ENCODE results near the gene SND1. TPM values are rescaled to one million over a fixed set of nuclear protein-coding genes. Genes with fewer than 3 reads are reported as not detected.

The SND1 gene
- total RNA-seq, 1 experiment from 2014 or later, result 139 TPM

DNA sequence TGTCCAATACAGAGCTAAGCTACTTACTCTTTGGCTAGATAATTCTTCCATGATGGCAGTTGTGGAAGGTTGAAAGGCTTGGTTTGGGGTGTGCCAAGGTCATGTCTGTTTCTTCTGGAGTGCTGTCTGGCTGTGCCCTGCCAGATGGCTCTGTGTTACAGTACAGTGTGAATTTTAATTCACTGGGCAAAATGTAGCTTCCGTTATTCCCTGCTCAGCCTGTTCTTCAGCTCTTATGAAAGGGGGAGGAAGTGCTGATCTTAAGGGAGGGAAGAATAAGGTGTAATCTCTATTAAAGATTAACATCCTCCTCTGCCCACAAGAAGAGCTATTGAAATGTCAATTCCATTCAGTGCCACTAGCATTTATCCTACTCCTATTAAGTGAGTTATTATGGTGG, 52.2 kb downstream of the SND1 start:
- POLR2A ChIA-PET (ENCODE audit: unreplicated experiment), result no interaction called here

DNA sequence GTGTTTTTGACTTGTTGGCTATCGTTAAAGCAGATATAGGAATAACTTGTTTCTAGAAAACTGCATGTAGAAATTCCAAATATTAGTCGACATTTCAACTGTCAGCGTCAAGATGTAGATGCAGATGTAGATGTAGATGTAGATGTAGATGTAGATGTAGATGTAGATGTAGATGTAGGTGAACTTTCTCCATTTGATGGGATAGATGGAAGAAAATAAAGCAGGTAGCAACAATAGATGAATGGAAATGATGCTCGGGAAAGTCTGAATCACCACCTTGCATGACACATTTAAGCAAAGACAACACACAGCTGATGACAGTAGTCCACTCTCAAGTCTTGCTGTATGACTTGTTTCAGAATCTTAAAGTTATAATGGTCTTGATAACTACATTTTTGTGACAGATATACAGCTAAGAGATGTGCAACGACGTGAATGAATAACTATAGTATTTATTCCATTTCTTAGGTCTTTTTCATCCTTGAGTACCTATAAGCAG, 53.5 kb downstream of the SND1 start:
- ChIA-PET POLR2A (ENCODE audit: unreplicated experiment) (no interaction called here), CTCF (no interaction called here)
- TF ChIP-seq EZH2 (IDR thresholded peaks at IDR 0.05; ENCODE audit: low read length, unreplicated experiment), result no peak
- TF ChIP-seq, protein P1, sequence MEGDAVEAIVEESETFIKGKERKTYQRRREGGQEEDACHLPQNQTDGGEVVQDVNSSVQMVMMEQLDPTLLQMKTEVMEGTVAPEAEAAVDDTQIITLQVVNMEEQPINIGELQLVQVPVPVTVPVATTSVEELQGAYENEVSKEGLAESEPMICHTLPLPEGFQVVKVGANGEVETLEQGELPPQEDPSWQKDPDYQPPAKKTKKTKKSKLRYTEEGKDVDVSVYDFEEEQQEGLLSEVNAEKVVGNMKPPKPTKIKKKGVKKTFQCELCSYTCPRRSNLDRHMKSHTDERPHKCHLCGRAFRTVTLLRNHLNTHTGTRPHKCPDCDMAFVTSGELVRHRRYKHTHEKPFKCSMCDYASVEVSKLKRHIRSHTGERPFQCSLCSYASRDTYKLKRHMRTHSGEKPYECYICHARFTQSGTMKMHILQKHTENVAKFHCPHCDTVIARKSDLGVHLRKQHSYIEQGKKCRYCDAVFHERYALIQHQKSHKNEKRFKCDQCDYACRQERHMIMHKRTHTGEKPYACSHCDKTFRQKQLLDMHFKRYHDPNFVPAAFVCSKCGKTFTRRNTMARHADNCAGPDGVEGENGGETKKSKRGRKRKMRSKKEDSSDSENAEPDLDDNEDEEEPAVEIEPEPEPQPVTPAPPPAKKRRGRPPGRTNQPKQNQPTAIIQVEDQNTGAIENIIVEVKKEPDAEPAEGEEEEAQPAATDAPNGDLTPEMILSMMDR (conservative IDR thresholded peaks at IDR 0.05; ENCODE audit: low read depth, low read length), result no peak
- TF ChIP-seq EZH2phosphoT487 (IDR thresholded peaks at IDR 0.05; ENCODE audit: borderline replicate concordance, low read length), result no peak
- Histone ChIP-seq H3K27me3 (ENCODE audit: low read length) (no peaks in the 10 kb centered on the region), H3K9ac (ENCODE audit: low read length) (no peak overlapping the region), H3K36me3 (ENCODE audit: low read depth, low read length) (peaks cover 77% of the 10 kb centered on the region), H3K9me2 (replicated peaks; ENCODE audit: low read length) (no peaks in the 10 kb centered on the region), H3K79me2 (ENCODE audit: low read length) (0 out of 2 replicates have a peak, but pooled peaks cover 6% of the 10 kb centered on the region), H3K9me3 (ENCODE audit: low read length) (no peaks in the 10 kb centered on the region), H3F3A (ENCODE audit: low read length, unreplicated experiment) (peaks cover 4% of the 10 kb centered on the region), H2AFZ (ENCODE audit: low read length) (no peak overlapping the region), H3K4me1 (ENCODE audit: insufficient read depth, low read length) (peaks cover 15% of the 10 kb centered on the region), H3K4me2 (ENCODE audit: low read length) (no peak overlapping the region), H3K27ac (ENCODE audit: low read length) (no peak overlapping the region), H4K20me1 (ENCODE audit: low read length) (0 out of 2 replicates have a peak, but pooled peaks cover 7% of the 10 kb centered on the region), H3K4me3 (ENCODE audit: low read length) (no peak overlapping the region)
- ATAC-seq (peak; percentile 31; the same call in 1 of the 2 replicates), DNase-seq (peak; percentile 28)
- intact Hi-C loops (cut with micrococcal nuclease), result loop anchor here (10.0 kb wide), 2 partner anchors 51 to 499 kb away; partner anchors contain the start of gene SND1
- BruUV-seq (replicated peaks), result no TSS peak

More for the DNA sequence above, 52.2 kb downstream of the SND1 start:
- Histone ChIP-seq H3K27ac (ENCODE audit: low read length) (no peak overlapping the region), H3K4me3 (ENCODE audit: low read length) (no peak overlapping the region), H3K4me2 (ENCODE audit: low read length) (no peak overlapping the region), H3K9me3 (ENCODE audit: low read length) (no peaks in the 10 kb centered on the region), H3K9ac (ENCODE audit: low read length) (no peak overlapping the region), H3K9me2 (replicated peaks; ENCODE audit: low read length) (no peaks in the 10 kb centered on the region), H3K4me1 (ENCODE audit: insufficient read depth, low read length) (peaks cover 15% of the 10 kb centered on the region), H2AFZ (ENCODE audit: low read length) (no peak overlapping the region), H3F3A (ENCODE audit: low read length, unreplicated experiment) (peaks cover 4% of the 10 kb centered on the region), H3K79me2 (ENCODE audit: low read length) (peaks cover 13% of the 10 kb centered on the region; the same call in 1 of the 2 replicates), H3K27me3 (ENCODE audit: low read length) (no peaks in the 10 kb centered on the region), H4K20me1 (ENCODE audit: low read length) (0 out of 2 replicates have a peak, but pooled peaks cover 7% of the 10 kb centered on the region), H3K36me3 (ENCODE audit: low read depth, low read length) (peaks cover 77% of the 10 kb centered on the region)
- CTCF ChIA-PET, result no interaction called here
- no peak for DNase-seq
- TF ChIP-seq EZH2phosphoT487 (IDR thresholded peaks at IDR 0.05; ENCODE audit: borderline replicate concordance, low read length) (no peak), EZH2 (IDR thresholded peaks at IDR 0.05; ENCODE audit: low read length, unreplicated experiment) (no peak)
- TF ChIP-seq, protein P1 (conservative IDR thresholded peaks at IDR 0.05; ENCODE audit: low read depth, low read length), result no peak
- intact Hi-C loops (cut with micrococcal nuclease), result loop anchor here (10.0 kb wide), 2 partner anchors 49 to 501 kb away; partner anchors contain the start of gene SND1
- no peak for ATAC-seq
- BruUV-seq (replicated peaks), result no TSS peak

DNA sequence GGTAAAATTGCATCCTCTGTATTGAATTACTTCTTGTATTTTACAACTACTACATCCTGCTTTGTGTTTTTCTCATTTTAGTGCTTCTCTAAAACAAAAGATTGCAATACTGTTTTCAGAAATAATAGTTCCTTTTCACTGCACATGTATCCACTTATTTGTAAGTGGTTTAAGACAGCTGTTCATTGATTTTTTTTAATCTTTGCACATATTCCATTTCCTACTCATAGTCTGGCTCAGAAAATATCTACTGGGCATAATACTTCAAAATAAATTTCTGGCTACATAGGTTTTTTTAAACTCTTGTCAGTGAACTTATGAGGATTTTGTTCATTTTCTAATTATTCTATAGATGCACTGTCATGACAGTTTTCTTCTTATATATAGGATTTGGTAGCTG, 54.8 kb downstream of the SND1 start:
- no TSS peak for BruUV-seq (replicated peaks)
- intact Hi-C loops (cut with micrococcal nuclease), result loop anchor here (10.0 kb wide), 2 partner anchors 52 to 498 kb away; partner anchors contain the start of gene SND1
- ChIA-PET POLR2A (ENCODE audit: unreplicated experiment) (no interaction called here), CTCF (interaction anchor here (1.4 kb wide), 1 partner anchor 40 kb away, joined by 10 read pairs; no protein-coding TSS in a partner anchor)
- H3K4me1 ChIP-seq (ENCODE audit: insufficient read depth, low read length), result peaks cover 15% of the 10 kb centered on the region
- no peak overlapping the region for H3K9ac ChIP-seq (ENCODE audit: low read length)
- H3K4me2 ChIP-seq (ENCODE audit: low read length), result no peak overlapping the region
- no peaks in the 10 kb centered on the region for H3K9me3 ChIP-seq (ENCODE audit: low read length)
- peaks cover 75% of the 10 kb centered on the region for H3K36me3 ChIP-seq (ENCODE audit: low read depth, low read length)
- no peaks in the 10 kb centered on the region for H3K9me2 ChIP-seq (replicated peaks; ENCODE audit: low read length)
- H3F3A ChIP-seq (ENCODE audit: low read length, unreplicated experiment), result peaks cover 4% of the 10 kb centered on the region
- no peak for TF ChIP-seq EZH2phosphoT487 (IDR thresholded peaks at IDR 0.05; ENCODE audit: borderline replicate concordance, low read length)
- TF ChIP-seq, protein P1 (conservative IDR thresholded peaks at IDR 0.05; ENCODE audit: low read depth, low read length), result no peak
- no peak for TF ChIP-seq EZH2 (IDR thresholded peaks at IDR 0.05; ENCODE audit: low read length, unreplicated experiment)
- no peak overlapping the region for H3K27ac ChIP-seq (ENCODE audit: low read length)
- ATAC-seq (no peak), DNase-seq (no peak)
- no peak overlapping the region for H3K4me3 ChIP-seq (ENCODE audit: low read length)
- no peak overlapping the region for H2AFZ ChIP-seq (ENCODE audit: low read length)
- H4K20me1 ChIP-seq (ENCODE audit: low read length), result 0 out of 2 replicates have a peak, but pooled peaks cover 7% of the 10 kb centered on the region
- H3K27me3 ChIP-seq (ENCODE audit: low read length), result no peaks in the 10 kb centered on the region
- H3K79me2 ChIP-seq (ENCODE audit: low read length), result 0 out of 2 replicates have a peak, but pooled peaks cover 6% of the 10 kb centered on the region

Measured in PC-3 (cell line).